Fibroblast of the aortic adventitia (primary cell): ENCODE data around the gene YKT6. TPM values are rescaled to one million over a fixed set of nuclear protein-coding genes. Genes with fewer than 3 reads are reported as not detected.

Experiments used
- DNase-seq: peaks from one replicate; pipeline ENCODE4 v3.0.0-alpha.2; 2010; ENCODE audit warnings: low read depth
- H3K4me3 ChIP-seq: 2 replicates; pipeline ENCODE4 v1.5.1; 2011; ENCODE audit warnings: low read depth, mild to moderate bottlenecking, control low read depth, low read length, moderate library complexity
- total RNA-seq: library from RNA; depleted of rRNA; stranded (reverse); fragments of >200 nt; gene quantifications from 2 replicates; pipeline ENCODE4 v1.2.3, GENCODE V29; 2012; ENCODE audit warnings: low replicate concordance
- TF ChIP-seq, protein P1 (sequence below): IDR thresholded peaks from 2 replicates; pipeline ENCODE4 v1.5.1; 2011; ENCODE audit warnings: mild to moderate bottlenecking, low read length, control low read depth, inconsistent platforms; ENCODE audit not compliant: insufficient read depth

YKT6 gene
- total RNA-seq, 1 donor = 99.4 TPM

GRCh38 chr7:44222074-44222473 lies 21.3 kb downstream of the YKT6 start:
- TF ChIP-seq, protein P1, sequence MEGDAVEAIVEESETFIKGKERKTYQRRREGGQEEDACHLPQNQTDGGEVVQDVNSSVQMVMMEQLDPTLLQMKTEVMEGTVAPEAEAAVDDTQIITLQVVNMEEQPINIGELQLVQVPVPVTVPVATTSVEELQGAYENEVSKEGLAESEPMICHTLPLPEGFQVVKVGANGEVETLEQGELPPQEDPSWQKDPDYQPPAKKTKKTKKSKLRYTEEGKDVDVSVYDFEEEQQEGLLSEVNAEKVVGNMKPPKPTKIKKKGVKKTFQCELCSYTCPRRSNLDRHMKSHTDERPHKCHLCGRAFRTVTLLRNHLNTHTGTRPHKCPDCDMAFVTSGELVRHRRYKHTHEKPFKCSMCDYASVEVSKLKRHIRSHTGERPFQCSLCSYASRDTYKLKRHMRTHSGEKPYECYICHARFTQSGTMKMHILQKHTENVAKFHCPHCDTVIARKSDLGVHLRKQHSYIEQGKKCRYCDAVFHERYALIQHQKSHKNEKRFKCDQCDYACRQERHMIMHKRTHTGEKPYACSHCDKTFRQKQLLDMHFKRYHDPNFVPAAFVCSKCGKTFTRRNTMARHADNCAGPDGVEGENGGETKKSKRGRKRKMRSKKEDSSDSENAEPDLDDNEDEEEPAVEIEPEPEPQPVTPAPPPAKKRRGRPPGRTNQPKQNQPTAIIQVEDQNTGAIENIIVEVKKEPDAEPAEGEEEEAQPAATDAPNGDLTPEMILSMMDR = no peak
- no peak for DNase-seq
- H3K4me3 ChIP-seq = no peak overlapping the region

DNA sequence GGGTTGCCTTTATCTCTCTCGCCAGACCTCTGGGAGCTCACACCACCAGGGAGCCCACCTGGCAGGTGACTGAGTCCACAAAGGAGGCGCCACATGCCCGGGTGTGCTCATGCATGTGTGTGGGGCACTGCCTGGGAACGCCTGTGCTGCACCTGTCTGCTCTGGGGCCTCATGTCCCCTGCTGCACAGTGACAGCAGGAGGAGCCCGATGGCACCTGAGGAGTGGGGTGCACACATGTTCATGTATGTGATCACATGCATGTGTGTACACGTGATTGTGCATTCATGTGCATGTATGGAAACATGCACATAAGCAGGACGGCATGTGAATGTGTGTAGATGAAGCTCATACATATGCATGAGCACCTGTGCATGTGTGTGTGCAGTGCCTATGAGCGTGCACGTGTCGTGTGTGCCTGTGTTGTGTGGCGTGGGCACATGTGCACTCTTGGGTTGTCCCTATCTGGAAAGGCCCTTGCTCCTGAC lies 22.0 kb downstream of the YKT6 start:
- TF ChIP-seq, protein P1 = no peak
- DNase-seq = no peak
- no peak overlapping the region for H3K4me3 ChIP-seq

GRCh38 chr7:44223362-44224079 lies 22.7 kb downstream of the YKT6 start:
- TF ChIP-seq, protein P1 = no peak
- no peak for DNase-seq
- H3K4me3 ChIP-seq = no peak overlapping the region

- TF ChIP-seq, protein P1 = no peak
- H3K4me3 ChIP-seq = no peak overlapping the region
- no peak for DNase-seq
These were observed 23.5 kb downstream of the YKT6 start for GRCh38 chr7:44224080-44224973.

GRCh38 chr7:44224974-44225565 lies 24.3 kb downstream of the YKT6 start:
- TF ChIP-seq, protein P1 = no peak
- H3K4me3 ChIP-seq = no peak overlapping the region
- DNase-seq = no peak

- H3K4me3 ChIP-seq = no peak overlapping the region
- TF ChIP-seq, protein P1 = no peak
- no peak for DNase-seq
These were observed 25.0 kb downstream of the YKT6 start for GRCh38 chr7:44225566-44226395.
